Measurements from ENCODE around the gene PLCD3. TPM values are rescaled to one million over a fixed set of nuclear protein-coding genes. Genes with fewer than 3 reads are reported as not detected.

The PLCD3 gene
- total and polyA plus RNA-seq, 2 of the 8 experiments (the other 6 are each of a cell fraction or from before 2014, with no cell fraction given) = 26.5 to 48.1 TPM

GRCh38 chr17:45146592-45146889, 14.2 kb upstream of the PLCD3 start:
- WGBS, 2 experiments (ENCODE audit: extremely low coverage in 1 of 2, insufficient coverage in 1 of 2, insufficient read length in 1 of 2, insufficient replicate concordance in 2 of 2, low coverage in 1 of 2, low lambda C conversion rate in 2 of 2, missing lambda C conversion rate in 1 of 2) = 88% methylated on average over 4 of the region's 4 CpGs; no CpG with 5 or more reads in 1 of the 2 experiments
- H3K4me3 ChIP-seq (ENCODE audit: extremely low read depth in 1 of 4, insufficient read depth in 2 of 4, low read depth in 3 of 4, low read length in 4 of 4) = peak overlapping the region in 2 of 4 experiments; percentile 69 to 93; a peak in 5 of 8 replicates
- no peak overlapping the region for H3K56ac ChIP-seq (replicated peaks; ENCODE audit: insufficient read length, low read depth, low read length)
- no peak overlapping the region for H4K8ac ChIP-seq (ENCODE audit: extremely low read depth, insufficient read depth, low read length)
- peak overlapping the region; percentile 68 to 70 for H3K4me2 ChIP-seq (ENCODE audit: insufficient read depth in 1 of 2, low read depth in 2 of 2, low read length in 2 of 2)
- DNase-seq (ENCODE audit: low read depth in 1 of 2, low spot score in 2 of 2) = no peak
- H3K27ac ChIP-seq (ENCODE audit: low read depth, low read length) = no peak overlapping the region
- no peak overlapping the region for H3K14ac ChIP-seq (ENCODE audit: insufficient read length)
- H3K23me2 ChIP-seq (ENCODE audit: low read depth, low read length) = peaks cover 22% of the 10 kb centered on the region
- H3K4me1 ChIP-seq (replicated peaks in 1 of 4; ENCODE audit: control insufficient read depth in 3 of 4, insufficient read depth in 4 of 4, low read length in 3 of 4) = peaks cover 3 to 23% (median 19%) of the 10 kb centered on the region in 4 experiments
- peak overlapping the region; percentile 60 for H2BK12ac ChIP-seq (ENCODE audit: low read depth, low read length)
- H3K23ac ChIP-seq (ENCODE audit: insufficient read length) = no peak overlapping the region
- no peak overlapping the region for H3K9ac ChIP-seq (replicated peaks in 1 of 4; ENCODE audit: extremely low read depth in 1 of 4, low read depth in 3 of 4, low read length in 3 of 4)
- no peak overlapping the region for H2BK120ac ChIP-seq (replicated peaks; ENCODE audit: low read depth, low read length)
- H2BK15ac ChIP-seq (ENCODE audit: low read length) = peak overlapping the region; percentile 72; the same call in 1 of the 2 replicates
- no peak overlapping the region for H2AFZ ChIP-seq (ENCODE audit: low read length)
- no peak overlapping the region for H3K4ac ChIP-seq (replicated peaks; ENCODE audit: insufficient read length, low read depth, low read length)
- H3K27me3 ChIP-seq (replicated peaks in 1 of 4; ENCODE audit: control insufficient read depth in 3 of 4, extremely low read depth in 1 of 4, insufficient read depth in 3 of 4, low read length in 3 of 4) = no peaks in the 10 kb centered on the region
- no peak overlapping the region for H4K5ac ChIP-seq (ENCODE audit: insufficient read length, low read depth, low read length)
- H3K36me3 ChIP-seq (ENCODE audit: control insufficient read depth in 2 of 4, insufficient read depth in 4 of 4, low read length in 3 of 4) = no peaks in the 10 kb centered on the region
- CTCF ChIA-PET (ENCODE audit: partially characterized antibody) = interaction anchor here (0.8 to 9.4 kb wide), 3 partner anchors 12 to 52 kb away, joined by 3 to 187 read pairs (median 29); partner anchors contain the start of gene ACBD4
- no peaks in the 10 kb centered on the region for H3K9me3 ChIP-seq (ENCODE audit: insufficient read depth in 2 of 2, low read depth in 1 of 2, low read length in 1 of 2)
- FAIRE-seq = no peak
- H2BK20ac ChIP-seq (ENCODE audit: low read length) = no peak overlapping the region
- no peak overlapping the region for H3K18ac ChIP-seq (ENCODE audit: extremely low read depth, low read length)
- H4K91ac ChIP-seq (replicated peaks; ENCODE audit: insufficient read length, low read length) = peak overlapping the region; percentile 32
- peaks cover 0 to 21% of the 10 kb centered on the region in 2 experiments; a peak in 2 of 4 replicates for H3K79me2 ChIP-seq (ENCODE audit: control insufficient read depth in 1 of 2, insufficient read depth in 2 of 2, low read length in 2 of 2)
- H2AK5ac ChIP-seq (ENCODE audit: low read depth, low read length) = peak overlapping the region; percentile 85
- H3K79me1 ChIP-seq (ENCODE audit: low read depth, low read length) = peaks cover 3% of the 10 kb centered on the region; the same call in 1 of the 2 replicates
- POLR2A ChIA-PET (ENCODE audit: partially characterized antibody) = interaction anchor here (0.9 to 20.3 kb wide), 4 partner anchors 14 to 255 kb away, joined by 3 to 1076 read pairs (median 192); partner anchors contain the start of genes ACBD4, HEXIM2 and PLCD3
- H2BK5ac ChIP-seq (ENCODE audit: low read depth, low read length) = peak overlapping the region; percentile 96; the same call in 1 of the 2 replicates
- peaks cover 2 to 10% of the 10 kb centered on the region in 2 experiments for H4K20me1 ChIP-seq (replicated peaks in 1 of 2; ENCODE audit: control insufficient read depth in 1 of 2, insufficient read depth in 2 of 2, low read length in 2 of 2)
